WTC11 (cell line): ENCODE data around the gene MORN2. TPM values are rescaled to one million over a fixed set of nuclear protein-coding genes. Genes with fewer than 3 reads are reported as not detected.

Experiments
- ATAC-seq: fragments of 200-7000 bp; cut with Tn5 transposase; 2 replicates; pipeline ENCODE4 v1.10.0; 2021; ENCODE audit warnings: mild to moderate bottlenecking, moderate library complexity
- CTCF ChIA-PET: fragments of 300-600 bp; sonication (Branson Sonifier 250); formaldehyde crosslinking; loops from one replicate; lab custom pipeline; 2021; ENCODE audit warnings: antibody characterized with exemption; lab: Charles Lee
- POLR2A ChIA-PET: fragments of 350-600 bp; sonication (Branson Sonifier 250); formaldehyde crosslinking; loops from one replicate; lab custom pipeline; 2021; ENCODE audit warnings: antibody characterized with exemption; lab: Charles Lee
- DNase-seq: peaks from one replicate; pipeline ENCODE4 v3.0.0; 2021; ENCODE audit warnings: low spot score
- H3K27ac Mint-ChIP-seq: 2 replicates; pipeline ENCODE4 v1.8.0; 2021; ENCODE audit warnings: mixed read lengths
- H3K27me3 Mint-ChIP-seq: 2 replicates; pipeline ENCODE4 v1.8.0; 2021; ENCODE audit warnings: low read depth, mild to moderate bottlenecking, moderate library complexity, mixed read lengths
- H3K36me3 Mint-ChIP-seq: 2 replicates; pipeline ENCODE4 v1.8.0; 2021; ENCODE audit warnings: mixed read lengths
- H3K4me1 Mint-ChIP-seq: 2 replicates; pipeline ENCODE4 v1.8.0; 2022; ENCODE audit warnings: mixed read lengths
- H3K4me3 Mint-ChIP-seq: 2 replicates; pipeline ENCODE4 v1.8.0; 2021; ENCODE audit warnings: mild to moderate bottlenecking, moderate library complexity, mixed read lengths
- H3K9me3 Mint-ChIP-seq: 2 replicates; pipeline ENCODE4 v1.8.0; 2021; ENCODE audit warnings: mixed read lengths
- GRHL2 ChIP-seq: fragments of 250-450 bp; sonication (Bioruptor Pico); IDR thresholded peaks from 2 replicates; pipeline ENCODE4 v1.8.0; 2022; ENCODE audit warnings: mild to moderate bottlenecking, moderate library complexity; ENCODE audit not compliant: insufficient replicate concordance, severe bottlenecking
- HMGA2 ChIP-seq: fragments of 250-450 bp; sonication (Bioruptor Pico); IDR thresholded peaks from 2 replicates; pipeline ENCODE4 v1.4.0; 2021; ENCODE audit warnings: mild to moderate bottlenecking, moderate library complexity
- JAZF1 ChIP-seq: fragments of 250-450 bp; sonication (Bioruptor Pico); IDR thresholded peaks from 2 replicates; pipeline ENCODE4 v1.9.0; 2021; ENCODE audit warnings: moderate library complexity, mild to moderate bottlenecking, inconsistent platforms
- MXD4 ChIP-seq: fragments of 250-450 bp; sonication (Bioruptor Pico); IDR thresholded peaks from 2 replicates; pipeline ENCODE4 v1.8.0; 2021; ENCODE audit warnings: mild to moderate bottlenecking, moderate library complexity, borderline replicate concordance
- MYBL2 ChIP-seq: sonication (generic); formaldehyde crosslinking; IDR thresholded peaks from 2 replicates; pipeline ENCODE4 v1.8.1; 2023; ENCODE audit warnings: mild to moderate bottlenecking, moderate library complexity, missing genetic modification reagents
- NR2C2 ChIP-seq: sonication (generic); formaldehyde crosslinking; IDR thresholded peaks from 2 replicates; pipeline ENCODE4 v1.8.0; 2022; ENCODE audit warnings: mild to moderate bottlenecking, missing genetic modification reagents
- OVOL2 ChIP-seq: fragments of 250-450 bp; sonication (Bioruptor Pico); IDR thresholded peaks from 2 replicates; pipeline ENCODE4 v1.9.0; 2021; ENCODE audit warnings: mild to moderate bottlenecking, borderline replicate concordance
- PRRX2 ChIP-seq: fragments of 250-450 bp; sonication (Bioruptor Pico); IDR thresholded peaks from 2 replicates; pipeline ENCODE4 v1.8.0; 2021; ENCODE audit warnings: mild to moderate bottlenecking
- STAT6 ChIP-seq: sonication (generic); formaldehyde crosslinking; conservative IDR thresholded peaks from 2 replicates; pipeline ENCODE4 v1.8.1; 2023; ENCODE audit warnings: mild to moderate bottlenecking, low read depth, missing genetic modification reagents, moderate library complexity
- USF2 ChIP-seq: sonication (generic); formaldehyde crosslinking; IDR thresholded peaks from 2 replicates; pipeline ENCODE4 v1.8.1; 2023; ENCODE audit warnings: mild to moderate bottlenecking, missing genetic modification reagents, moderate library complexity
- total RNA-seq: library from RNA; stranded (reverse); gene quantifications from 3 replicates; pipeline ENCODE4 v1.2.3, GENCODE V29; 2021
- TF ChIP-seq, protein P1 (sequence below): sonication (generic); formaldehyde crosslinking; IDR thresholded peaks from 2 replicates; pipeline ENCODE4 v1.8.0; 2022; ENCODE audit warnings: mild to moderate bottlenecking, missing genetic modification reagents
- TF ChIP-seq, protein P2 (sequence below): sonication (generic); formaldehyde crosslinking; IDR thresholded peaks from 2 replicates; pipeline ENCODE4 v1.8.0; 2022; ENCODE audit warnings: mild to moderate bottlenecking, missing genetic modification reagents
- TF ChIP-seq, protein P3 (sequence below): sonication (generic); formaldehyde crosslinking; IDR thresholded peaks from 2 replicates; pipeline ENCODE4 v1.8.1; 2023; ENCODE audit warnings: mild to moderate bottlenecking, missing genetic modification reagents, borderline replicate concordance
- TF ChIP-seq, protein P4 (sequence below): fragments of 250-450 bp; sonication (Bioruptor Pico); IDR thresholded peaks from 2 replicates; pipeline ENCODE4 v1.8.0; 2021; ENCODE audit warnings: mild to moderate bottlenecking

Gene MORN2
- total RNA-seq, 1 experiment from 2014 or later, result 5.9 TPM

DNA sequence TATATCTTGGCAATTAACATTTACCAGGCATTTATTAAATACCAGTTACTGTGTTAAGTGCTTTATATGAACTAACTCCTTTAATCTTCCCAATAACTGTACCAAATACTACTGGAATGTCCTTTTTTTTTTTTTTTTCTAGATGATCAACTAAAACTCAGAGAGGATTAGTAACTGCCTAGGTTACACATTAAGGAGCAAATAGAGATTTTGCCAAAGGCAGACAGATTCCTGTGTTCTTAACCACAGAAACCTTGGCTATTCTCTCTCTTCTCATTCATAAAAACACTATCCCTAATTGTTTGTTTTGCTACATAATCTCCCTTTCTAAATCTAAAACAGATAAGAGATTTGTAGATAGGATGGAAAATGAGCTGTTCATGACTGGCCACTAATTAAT, 13.3 kb upstream of the MORN2 start:
- ATAC-seq (no peak), DNase-seq (no peak)
- peaks cover 37% of the 10 kb centered on the region for H3K36me3 Mint-ChIP-seq
- H3K27ac Mint-ChIP-seq, result no peak overlapping the region
- H3K4me3 Mint-ChIP-seq, result no peak overlapping the region
- ChIA-PET CTCF (no interaction called here), POLR2A (no interaction called here)
- H3K9me3 Mint-ChIP-seq, result no peaks in the 10 kb centered on the region
- H3K4me1 Mint-ChIP-seq, result no peaks in the 10 kb centered on the region
- H3K27me3 Mint-ChIP-seq, result no peaks in the 10 kb centered on the region
- TF ChIP-seq PRRX2 (CRISPR knock-in tag) (no peak), MXD4 (CRISPR knock-in tag) (no peak), GRHL2 (CRISPR knock-in tag) (no peak), JAZF1 (CRISPR knock-in tag) (no peak), MYBL2 (CRISPR knock-in tag) (no peak), STAT6 (CRISPR knock-in tag) (no peak), USF2 (CRISPR knock-in tag) (no peak), NR2C2 (CRISPR knock-in tag) (no peak), OVOL2 (no peak), HMGA2 (CRISPR knock-in tag) (no peak)
- TF ChIP-seq, protein P1, sequence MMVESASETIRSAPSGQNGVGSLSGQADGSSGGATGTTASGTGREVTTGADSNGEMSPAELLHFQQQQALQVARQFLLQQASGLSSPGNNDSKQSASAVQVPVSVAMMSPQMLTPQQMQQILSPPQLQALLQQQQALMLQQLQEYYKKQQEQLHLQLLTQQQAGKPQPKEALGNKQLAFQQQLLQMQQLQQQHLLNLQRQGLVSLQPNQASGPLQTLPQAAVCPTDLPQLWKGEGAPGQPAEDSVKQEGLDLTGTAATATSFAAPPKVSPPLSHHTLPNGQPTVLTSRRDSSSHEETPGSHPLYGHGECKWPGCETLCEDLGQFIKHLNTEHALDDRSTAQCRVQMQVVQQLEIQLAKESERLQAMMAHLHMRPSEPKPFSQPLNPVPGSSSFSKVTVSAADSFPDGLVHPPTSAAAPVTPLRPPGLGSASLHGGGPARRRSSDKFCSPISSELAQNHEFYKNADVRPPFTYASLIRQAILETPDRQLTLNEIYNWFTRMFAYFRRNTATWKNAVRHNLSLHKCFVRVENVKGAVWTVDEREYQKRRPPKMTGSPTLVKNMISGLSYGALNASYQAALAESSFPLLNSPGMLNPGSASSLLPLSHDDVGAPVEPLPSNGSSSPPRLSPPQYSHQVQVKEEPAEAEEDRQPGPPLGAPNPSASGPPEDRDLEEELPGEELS, result no peak
- TF ChIP-seq, protein P2, sequence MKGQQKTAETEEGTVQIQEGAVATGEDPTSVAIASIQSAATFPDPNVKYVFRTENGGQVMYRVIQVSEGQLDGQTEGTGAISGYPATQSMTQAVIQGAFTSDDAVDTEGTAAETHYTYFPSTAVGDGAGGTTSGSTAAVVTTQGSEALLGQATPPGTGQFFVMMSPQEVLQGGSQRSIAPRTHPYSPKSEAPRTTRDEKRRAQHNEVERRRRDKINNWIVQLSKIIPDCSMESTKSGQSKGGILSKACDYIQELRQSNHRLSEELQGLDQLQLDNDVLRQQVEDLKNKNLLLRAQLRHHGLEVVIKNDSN (CRISPR knock-in tag), result no peak
- TF ChIP-seq, protein P3, sequence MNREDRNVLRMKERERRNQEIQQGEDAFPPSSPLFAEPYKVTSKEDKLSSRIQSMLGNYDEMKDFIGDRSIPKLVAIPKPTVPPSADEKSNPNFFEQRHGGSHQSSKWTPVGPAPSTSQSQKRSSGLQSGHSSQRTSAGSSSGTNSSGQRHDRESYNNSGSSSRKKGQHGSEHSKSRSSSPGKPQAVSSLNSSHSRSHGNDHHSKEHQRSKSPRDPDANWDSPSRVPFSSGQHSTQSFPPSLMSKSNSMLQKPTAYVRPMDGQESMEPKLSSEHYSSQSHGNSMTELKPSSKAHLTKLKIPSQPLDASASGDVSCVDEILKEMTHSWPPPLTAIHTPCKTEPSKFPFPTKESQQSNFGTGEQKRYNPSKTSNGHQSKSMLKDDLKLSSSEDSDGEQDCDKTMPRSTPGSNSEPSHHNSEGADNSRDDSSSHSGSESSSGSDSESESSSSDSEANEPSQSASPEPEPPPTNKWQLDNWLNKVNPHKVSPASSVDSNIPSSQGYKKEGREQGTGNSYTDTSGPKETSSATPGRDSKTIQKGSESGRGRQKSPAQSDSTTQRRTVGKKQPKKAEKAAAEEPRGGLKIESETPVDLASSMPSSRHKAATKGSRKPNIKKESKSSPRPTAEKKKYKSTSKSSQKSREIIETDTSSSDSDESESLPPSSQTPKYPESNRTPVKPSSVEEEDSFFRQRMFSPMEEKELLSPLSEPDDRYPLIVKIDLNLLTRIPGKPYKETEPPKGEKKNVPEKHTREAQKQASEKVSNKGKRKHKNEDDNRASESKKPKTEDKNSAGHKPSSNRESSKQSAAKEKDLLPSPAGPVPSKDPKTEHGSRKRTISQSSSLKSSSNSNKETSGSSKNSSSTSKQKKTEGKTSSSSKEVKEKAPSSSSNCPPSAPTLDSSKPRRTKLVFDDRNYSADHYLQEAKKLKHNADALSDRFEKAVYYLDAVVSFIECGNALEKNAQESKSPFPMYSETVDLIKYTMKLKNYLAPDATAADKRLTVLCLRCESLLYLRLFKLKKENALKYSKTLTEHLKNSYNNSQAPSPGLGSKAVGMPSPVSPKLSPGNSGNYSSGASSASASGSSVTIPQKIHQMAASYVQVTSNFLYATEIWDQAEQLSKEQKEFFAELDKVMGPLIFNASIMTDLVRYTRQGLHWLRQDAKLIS (CRISPR knock-in tag), result no peak
- TF ChIP-seq, protein P4, sequence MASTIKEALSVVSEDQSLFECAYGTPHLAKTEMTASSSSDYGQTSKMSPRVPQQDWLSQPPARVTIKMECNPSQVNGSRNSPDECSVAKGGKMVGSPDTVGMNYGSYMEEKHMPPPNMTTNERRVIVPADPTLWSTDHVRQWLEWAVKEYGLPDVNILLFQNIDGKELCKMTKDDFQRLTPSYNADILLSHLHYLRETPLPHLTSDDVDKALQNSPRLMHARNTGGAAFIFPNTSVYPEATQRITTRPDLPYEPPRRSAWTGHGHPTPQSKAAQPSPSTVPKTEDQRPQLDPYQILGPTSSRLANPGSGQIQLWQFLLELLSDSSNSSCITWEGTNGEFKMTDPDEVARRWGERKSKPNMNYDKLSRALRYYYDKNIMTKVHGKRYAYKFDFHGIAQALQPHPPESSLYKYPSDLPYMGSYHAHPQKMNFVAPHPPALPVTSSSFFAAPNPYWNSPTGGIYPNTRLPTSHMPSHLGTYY (CRISPR knock-in tag), result no peak
- TF ChIP-seq, all 79 proteins: peak for 0
